ENCODE measurements around the gene S1PR5. TPM values are rescaled to one million over a fixed set of nuclear protein-coding genes. Genes with fewer than 3 reads are reported as not detected.
A peak's percentile ranks its signal among the peaks of the same experiment; 100 is the strongest.

The S1PR5 gene
- total RNA-seq, 6 experiments from 2014 or later: 1.9 to 2.6 (median 2.4) TPM

- Mint-ChIP-seq H3K27me3 (ENCODE audit: insufficient read depth) (peaks cover 5% of the 10 kb centered on the region; the same call in 1 of the 2 replicates), H3K36me3 (ENCODE audit: low read depth) (peaks cover 10% of the 10 kb centered on the region; the same call in 1 of the 2 replicates), H3K4me3 (peak overlapping the region; percentile 92), H3K9me3 (no peaks in the 10 kb centered on the region), H3K4me1 (ENCODE audit: low read depth) (peaks cover 40% of the 10 kb centered on the region), H3K27ac (peak overlapping the region; percentile 87)
- DNase-seq: no peak
- TF ChIP-seq CTCF (IDR thresholded peaks at IDR 0.05): no peak
Observed at GRCh38 chr19:10565028-10565566, 47.9 kb upstream of the S1PR5 start.

GRCh38 chr19:10562609-10563008 is 45.4 kb upstream of the S1PR5 start:
- no peak for DNase-seq

GRCh38 chr19:10560154-10560553 is 42.9 kb upstream of the S1PR5 start:
- TF ChIP-seq CTCF (IDR thresholded peaks at IDR 0.05): no peak
- Mint-ChIP-seq H3K9me3 (no peaks in the 10 kb centered on the region), H3K27ac (no peak overlapping the region), H3K4me1 (ENCODE audit: low read depth) (peaks cover 9% of the 10 kb centered on the region), H3K4me3 (no peak overlapping the region), H3K36me3 (ENCODE audit: low read depth) (peaks cover 12% of the 10 kb centered on the region; the same call in 1 of the 2 replicates), H3K27me3 (ENCODE audit: insufficient read depth) (peaks cover 4% of the 10 kb centered on the region)
- DNase-seq: no peak

More at GRCh38 chr19:10562609-10563008, 45.4 kb upstream of the S1PR5 start:
- no peaks in the 10 kb centered on the region for H3K9me3 Mint-ChIP-seq
- H3K4me1 Mint-ChIP-seq (ENCODE audit: low read depth): peaks cover 28% of the 10 kb centered on the region
- TF ChIP-seq CTCF (IDR thresholded peaks at IDR 0.05): no peak
- H3K36me3 Mint-ChIP-seq (ENCODE audit: low read depth): peaks cover 12% of the 10 kb centered on the region; the same call in 1 of the 2 replicates
- no peak overlapping the region for H3K4me3 Mint-ChIP-seq
- H3K27ac Mint-ChIP-seq: no peak overlapping the region
- peaks cover 5% of the 10 kb centered on the region; the same call in 1 of the 2 replicates for H3K27me3 Mint-ChIP-seq (ENCODE audit: insufficient read depth)

GRCh38 chr19:10557603-10558197 is 40.5 kb upstream of the S1PR5 start:
- H3K27me3 Mint-ChIP-seq (ENCODE audit: insufficient read depth): peaks cover 2% of the 10 kb centered on the region; the same call in 1 of the 2 replicates
- no peaks in the 10 kb centered on the region for H3K4me1 Mint-ChIP-seq (ENCODE audit: low read depth)
- peaks cover 18% of the 10 kb centered on the region; the same call in 1 of the 2 replicates for H3K36me3 Mint-ChIP-seq (ENCODE audit: low read depth)
- no peak overlapping the region for H3K4me3 Mint-ChIP-seq
- DNase-seq: no peak
- TF ChIP-seq CTCF (IDR thresholded peaks at IDR 0.05): no peak
- H3K9me3 Mint-ChIP-seq: no peaks in the 10 kb centered on the region
- H3K27ac Mint-ChIP-seq: no peak overlapping the region

GRCh38 chr19:10555610-10555973 is 38.3 kb upstream of the S1PR5 start:
- H3K27me3 Mint-ChIP-seq (ENCODE audit: insufficient read depth): peaks cover 2% of the 10 kb centered on the region; the same call in 1 of the 2 replicates
- no peaks in the 10 kb centered on the region for H3K9me3 Mint-ChIP-seq
- no peak overlapping the region for H3K4me3 Mint-ChIP-seq
- H3K4me1 Mint-ChIP-seq (ENCODE audit: low read depth): no peaks in the 10 kb centered on the region
- no peak overlapping the region for H3K27ac Mint-ChIP-seq
- peaks cover 28% of the 10 kb centered on the region for H3K36me3 Mint-ChIP-seq (ENCODE audit: low read depth)
- no peak for DNase-seq
- no peak for TF ChIP-seq CTCF (IDR thresholded peaks at IDR 0.05)

Data from HFFc6 (cell line).